GM12874 (cell line): ENCODE results near the gene TMEM94.

Experiments
- CTCF ChIP-seq: IDR thresholded peaks from 2 replicates; pipeline ENCODE4 v1.5.1; 2011; ENCODE audit warnings: low read depth, mild to moderate bottlenecking, control low read depth, low read length, moderate library complexity; ENCODE audit not compliant: insufficient read depth

Gene TMEM94

GRCh38 chr17:75476271-75476671, 19.8 kb downstream of the TMEM94 start:
- TF ChIP-seq CTCF, result no peak

- no peak for TF ChIP-seq CTCF
Observed at GRCh38 chr17:75476752-75477489, 20.5 kb downstream of the TMEM94 start.

GRCh38 chr17:75478508-75478907, 22.1 kb downstream of the TMEM94 start:
- no peak for TF ChIP-seq CTCF

- TF ChIP-seq CTCF, result no peak
Observed at GRCh38 chr17:75480281-75480680, 23.8 kb downstream of the TMEM94 start.

DNA sequence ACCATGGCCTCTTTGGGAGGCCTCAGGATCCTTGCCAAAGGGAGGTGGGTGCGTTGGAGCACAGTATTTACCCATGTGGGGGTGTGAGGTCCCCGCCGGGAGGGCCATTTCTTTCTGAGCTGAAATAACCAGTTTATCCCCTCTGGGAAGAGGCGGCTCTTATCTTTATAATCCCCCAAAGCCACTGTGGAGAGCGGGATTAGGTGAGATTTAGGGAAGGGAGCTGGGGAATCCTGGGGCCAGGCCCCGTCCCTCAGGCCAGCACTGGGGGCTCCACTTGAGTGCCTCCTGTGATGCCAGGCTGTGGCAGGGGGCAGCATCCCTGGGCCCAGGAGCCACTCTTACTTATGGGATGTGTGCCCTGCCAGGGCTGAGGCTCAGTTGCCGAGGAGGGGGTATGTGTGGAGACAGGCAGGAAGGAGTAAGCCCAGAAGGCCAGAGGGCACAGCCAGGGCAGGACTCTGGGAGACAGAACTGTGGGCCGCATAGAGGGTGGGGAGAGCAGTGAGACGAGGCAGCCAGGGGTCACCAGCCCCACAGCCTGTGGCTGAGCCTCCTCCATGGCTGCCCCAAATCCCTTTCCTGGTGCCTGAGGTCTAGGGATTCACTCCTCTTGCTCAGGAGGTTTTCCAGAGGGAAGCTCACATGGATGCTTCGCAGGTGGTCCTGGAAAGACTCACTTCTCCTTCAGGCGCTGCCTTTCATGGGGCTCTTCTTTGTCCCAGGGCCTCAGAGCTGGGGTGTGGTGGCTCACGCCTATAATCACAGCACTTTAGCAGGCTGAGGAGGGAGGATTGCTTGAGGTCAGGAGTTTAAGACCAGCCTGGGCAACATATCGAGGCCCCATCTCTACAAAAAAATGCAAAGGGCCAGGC, 25.0 kb downstream of the TMEM94 start:
- TF ChIP-seq CTCF, result no peak

DNA sequence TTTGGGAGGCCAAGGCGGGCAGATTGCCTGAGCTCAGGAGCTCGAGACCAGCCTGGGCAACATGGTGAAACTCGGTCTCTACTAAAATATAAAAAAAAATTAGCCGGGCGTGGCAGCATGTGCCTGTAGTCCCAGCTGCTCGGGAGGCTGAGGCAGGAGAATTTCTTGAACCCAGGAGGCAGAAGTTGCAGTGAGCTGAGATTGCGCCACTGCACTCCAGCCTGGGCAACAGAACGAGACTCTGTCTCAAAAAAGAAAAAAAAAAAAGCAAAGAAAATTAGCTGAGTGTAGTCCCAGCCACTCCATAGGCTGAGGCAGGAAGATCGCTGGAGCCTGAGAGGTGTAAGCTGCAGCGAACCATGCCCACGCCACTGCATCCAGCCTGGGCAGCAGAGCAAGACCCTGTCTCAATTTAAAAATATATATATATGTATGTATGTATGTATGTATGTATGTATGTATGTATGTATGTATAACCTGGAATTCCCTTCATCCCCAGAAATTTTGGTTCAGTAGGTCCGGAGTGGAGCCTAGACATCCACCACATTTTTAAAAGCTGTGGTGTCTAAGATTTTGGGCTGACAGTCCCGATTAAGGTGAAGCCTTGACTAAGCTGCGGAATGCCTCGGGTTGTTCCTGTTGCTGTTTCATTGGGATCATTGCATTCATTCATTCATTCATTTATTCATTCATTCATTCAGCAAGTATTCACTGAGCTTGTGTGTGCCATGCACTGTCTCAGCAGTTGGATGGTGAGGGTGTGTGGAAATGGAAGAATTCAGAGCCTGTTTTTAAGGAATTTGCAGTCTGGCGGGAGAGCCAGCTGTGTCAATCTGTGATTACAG, 25.9 kb downstream of the TMEM94 start:
- no peak for TF ChIP-seq CTCF

DNA sequence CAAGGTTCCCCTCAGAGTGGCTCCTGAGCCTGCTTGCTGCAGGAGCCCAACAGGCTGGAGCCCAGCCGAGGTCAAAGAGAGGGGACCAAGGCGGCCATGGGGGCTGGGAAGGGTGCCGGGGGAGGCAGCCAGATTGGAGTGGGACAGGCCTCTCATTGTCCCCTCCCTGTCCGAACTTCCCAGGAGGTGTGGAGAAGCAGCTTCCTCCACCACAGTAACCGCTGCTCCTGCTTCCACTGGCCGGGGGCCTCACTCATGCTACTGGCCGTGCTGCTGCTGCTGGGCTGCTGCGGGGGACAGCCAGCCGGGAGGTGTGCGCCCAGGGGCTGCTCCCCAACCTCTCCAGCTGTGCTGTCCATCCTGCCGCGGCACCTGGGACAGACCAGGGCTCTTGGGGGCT, 29.3 kb downstream of the TMEM94 start:
- no peak for TF ChIP-seq CTCF
